PC-3 (cell line): ENCODE results near the gene IL1RAPL2.

Experiments
- EZH2 ChIP-seq: fragments of 300-600 bp; sonication (generic); IDR thresholded peaks from one replicate; pipeline ENCODE4 v1.6.1; 2017; ENCODE audit warnings: antibody characterized with exemption, mild to moderate bottlenecking, low read length; ENCODE audit not compliant: unreplicated experiment
- EZH2phosphoT487 ChIP-seq: fragments of 300-600 bp; sonication (generic); IDR thresholded peaks from 2 replicates; pipeline ENCODE4 v1.6.1; 2018; ENCODE audit warnings: mild to moderate bottlenecking, antibody characterized with exemption, low read length, borderline replicate concordance
- TF ChIP-seq, protein P1 (sequence below): fragments of 300-600 bp; sonication (generic); conservative IDR thresholded peaks from 2 replicates; pipeline ENCODE4 v1.5.1; 2017; ENCODE audit warnings: antibody characterized with exemption, low read depth, mild to moderate bottlenecking, low read length

DNA sequence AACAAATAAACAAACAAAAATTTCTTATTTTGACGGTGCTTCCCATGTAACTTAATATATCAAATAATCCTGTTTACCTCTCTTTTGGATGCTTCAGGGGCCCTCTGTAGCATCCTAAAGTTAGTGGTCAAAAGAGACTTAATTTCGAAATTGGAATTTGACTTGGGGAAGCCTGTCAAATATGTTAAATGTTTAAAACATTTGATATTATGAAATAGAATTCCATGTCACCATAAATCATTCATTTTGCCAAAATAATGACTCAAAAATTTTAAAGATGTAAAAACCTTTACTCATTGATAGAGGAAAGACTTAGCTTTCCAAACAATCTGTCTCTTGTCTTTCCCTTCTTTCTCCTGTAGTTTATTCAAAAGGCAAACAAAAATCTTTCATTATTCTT is 675.1 kb downstream of the IL1RAPL2 start:
- TF ChIP-seq, protein P1, sequence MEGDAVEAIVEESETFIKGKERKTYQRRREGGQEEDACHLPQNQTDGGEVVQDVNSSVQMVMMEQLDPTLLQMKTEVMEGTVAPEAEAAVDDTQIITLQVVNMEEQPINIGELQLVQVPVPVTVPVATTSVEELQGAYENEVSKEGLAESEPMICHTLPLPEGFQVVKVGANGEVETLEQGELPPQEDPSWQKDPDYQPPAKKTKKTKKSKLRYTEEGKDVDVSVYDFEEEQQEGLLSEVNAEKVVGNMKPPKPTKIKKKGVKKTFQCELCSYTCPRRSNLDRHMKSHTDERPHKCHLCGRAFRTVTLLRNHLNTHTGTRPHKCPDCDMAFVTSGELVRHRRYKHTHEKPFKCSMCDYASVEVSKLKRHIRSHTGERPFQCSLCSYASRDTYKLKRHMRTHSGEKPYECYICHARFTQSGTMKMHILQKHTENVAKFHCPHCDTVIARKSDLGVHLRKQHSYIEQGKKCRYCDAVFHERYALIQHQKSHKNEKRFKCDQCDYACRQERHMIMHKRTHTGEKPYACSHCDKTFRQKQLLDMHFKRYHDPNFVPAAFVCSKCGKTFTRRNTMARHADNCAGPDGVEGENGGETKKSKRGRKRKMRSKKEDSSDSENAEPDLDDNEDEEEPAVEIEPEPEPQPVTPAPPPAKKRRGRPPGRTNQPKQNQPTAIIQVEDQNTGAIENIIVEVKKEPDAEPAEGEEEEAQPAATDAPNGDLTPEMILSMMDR, result no peak
- no peak for TF ChIP-seq EZH2
- TF ChIP-seq EZH2phosphoT487, result no peak
